ENCODE data around the gene RFC4.
"Not testable (repeated sequence)": the region's sequence is repeated elsewhere in the genome, so short reads cannot be mapped to it uniquely, and the experiment has no call there.

RFC4 gene

GRCh38 chr3:186821429-186822387, 15.4 kb upstream of the RFC4 start:
- Histone ChIP-seq H3K4me3 (ENCODE audit: low read depth, low read length) (no peak overlapping the region), H3K4me1 (no peaks in the 10 kb centered on the region), H3K27me3 (peaks cover 9% of the 10 kb centered on the region), H3K9me3 (no peaks in the 10 kb centered on the region), H3K36me3 (no peaks in the 10 kb centered on the region)
- TF ChIP-seq, protein P1, sequence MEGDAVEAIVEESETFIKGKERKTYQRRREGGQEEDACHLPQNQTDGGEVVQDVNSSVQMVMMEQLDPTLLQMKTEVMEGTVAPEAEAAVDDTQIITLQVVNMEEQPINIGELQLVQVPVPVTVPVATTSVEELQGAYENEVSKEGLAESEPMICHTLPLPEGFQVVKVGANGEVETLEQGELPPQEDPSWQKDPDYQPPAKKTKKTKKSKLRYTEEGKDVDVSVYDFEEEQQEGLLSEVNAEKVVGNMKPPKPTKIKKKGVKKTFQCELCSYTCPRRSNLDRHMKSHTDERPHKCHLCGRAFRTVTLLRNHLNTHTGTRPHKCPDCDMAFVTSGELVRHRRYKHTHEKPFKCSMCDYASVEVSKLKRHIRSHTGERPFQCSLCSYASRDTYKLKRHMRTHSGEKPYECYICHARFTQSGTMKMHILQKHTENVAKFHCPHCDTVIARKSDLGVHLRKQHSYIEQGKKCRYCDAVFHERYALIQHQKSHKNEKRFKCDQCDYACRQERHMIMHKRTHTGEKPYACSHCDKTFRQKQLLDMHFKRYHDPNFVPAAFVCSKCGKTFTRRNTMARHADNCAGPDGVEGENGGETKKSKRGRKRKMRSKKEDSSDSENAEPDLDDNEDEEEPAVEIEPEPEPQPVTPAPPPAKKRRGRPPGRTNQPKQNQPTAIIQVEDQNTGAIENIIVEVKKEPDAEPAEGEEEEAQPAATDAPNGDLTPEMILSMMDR (IDR thresholded peaks at IDR 0.05; ENCODE audit: low read depth, low read length), result peak; percentile 78
- DNase-seq, result peak; percentile 36

GRCh38 chr3:186818956-186819355, 12.7 kb upstream of the RFC4 start:
- no peak overlapping the region for H3K4me3 ChIP-seq (ENCODE audit: low read depth, low read length)

DNA sequence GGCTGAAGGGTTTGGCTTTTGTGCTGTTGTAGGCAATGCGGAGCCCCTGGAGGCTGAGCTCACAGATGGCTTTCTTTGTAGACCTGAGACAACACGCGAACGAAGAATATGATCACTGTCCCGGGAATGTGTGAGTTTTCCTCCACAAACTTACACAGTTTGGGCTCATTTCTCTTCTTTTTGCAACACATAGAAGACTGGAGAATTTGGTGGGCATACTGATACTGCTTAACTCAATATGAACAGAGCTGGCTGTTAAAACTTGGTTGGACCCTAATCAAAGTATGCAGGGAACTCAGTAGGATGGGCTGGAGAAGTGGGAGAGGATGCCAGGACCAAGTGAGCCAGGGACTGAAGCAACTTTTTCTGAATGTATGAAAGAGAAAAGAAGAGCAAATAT, 12.2 kb upstream of the RFC4 start:
- Histone ChIP-seq H3K9me3 (no peaks in the 10 kb centered on the region), H3K27me3 (no peaks in the 10 kb centered on the region), H3K36me3 (no peaks in the 10 kb centered on the region), H3K4me3 (ENCODE audit: low read depth, low read length) (no peak overlapping the region), H3K4me1 (no peaks in the 10 kb centered on the region)
- TF ChIP-seq, protein P1 (IDR thresholded peaks at IDR 0.05; ENCODE audit: low read depth, low read length), result no peak
- no peak for DNase-seq

More at GRCh38 chr3:186818956-186819355, 12.7 kb upstream of the RFC4 start:
- H3K4me1 ChIP-seq, result no peaks in the 10 kb centered on the region
- H3K9me3 ChIP-seq, result no peaks in the 10 kb centered on the region
- H3K36me3 ChIP-seq, result no peaks in the 10 kb centered on the region
- TF ChIP-seq, protein P1 (IDR thresholded peaks at IDR 0.05; ENCODE audit: low read depth, low read length), result no peak
- no peaks in the 10 kb centered on the region for H3K27me3 ChIP-seq
- DNase-seq, result no peak

DNA sequence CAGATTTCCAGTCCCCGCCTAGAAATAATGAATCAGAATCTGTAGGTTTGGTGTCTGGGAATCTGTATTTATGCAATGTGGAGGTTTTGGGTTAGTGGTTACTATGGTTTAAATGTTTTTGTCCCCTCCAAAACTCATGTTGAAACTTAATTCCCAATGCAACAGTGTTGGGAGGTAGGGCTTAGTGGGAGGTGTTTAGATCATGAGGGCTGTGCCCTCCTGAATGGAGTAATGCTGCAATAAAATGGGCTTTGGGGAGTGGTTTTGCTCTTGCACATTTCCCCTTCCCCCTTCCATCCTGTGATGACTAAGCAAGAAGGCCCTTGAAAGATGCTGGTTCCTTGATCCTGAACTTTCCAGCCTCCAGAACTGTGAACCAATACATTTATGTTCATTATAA, 9.2 kb upstream of the RFC4 start:
- 0 out of 2 replicates have a peak, but pooled peaks cover 3% of the 10 kb centered on the region for H3K27me3 ChIP-seq
- TF ChIP-seq, protein P1 (IDR thresholded peaks at IDR 0.05; ENCODE audit: low read depth, low read length), result no peak
- DNase-seq, result no peak
- no peaks in the 10 kb centered on the region for H3K4me1 ChIP-seq
- H3K4me3 ChIP-seq (ENCODE audit: low read depth, low read length), result no peak overlapping the region
- H3K36me3 ChIP-seq, result no peaks in the 10 kb centered on the region
- H3K9me3 ChIP-seq, result no peaks in the 10 kb centered on the region

DNA sequence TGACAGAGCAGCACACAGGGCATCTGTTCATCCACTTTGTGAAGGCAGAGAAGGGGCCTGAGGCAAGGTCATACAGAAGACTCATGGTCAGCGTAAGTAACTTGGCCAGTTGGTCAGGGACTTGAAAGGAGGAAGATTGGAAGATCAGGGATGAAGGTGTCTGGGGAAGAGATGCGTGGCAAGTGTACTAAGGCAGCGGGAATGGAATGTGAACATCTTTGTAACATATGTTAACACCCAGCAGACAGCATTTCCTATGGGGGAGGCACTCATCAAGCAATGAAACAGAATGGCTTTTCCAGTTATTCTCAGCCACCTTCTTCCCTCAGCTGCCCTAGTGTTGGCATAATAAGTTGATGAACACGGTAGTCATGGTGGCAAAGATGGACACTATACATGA, 7.8 kb upstream of the RFC4 start:
- no peak for DNase-seq
- TF ChIP-seq, protein P1 (IDR thresholded peaks at IDR 0.05; ENCODE audit: low read depth, low read length), result no peak
- Histone ChIP-seq H3K9me3 (no peaks in the 10 kb centered on the region), H3K27me3 (0 out of 2 replicates have a peak, but pooled peaks cover 3% of the 10 kb centered on the region), H3K36me3 (no peaks in the 10 kb centered on the region), H3K4me1 (no peaks in the 10 kb centered on the region), H3K4me3 (ENCODE audit: low read depth, low read length) (no peak overlapping the region)

DNA sequence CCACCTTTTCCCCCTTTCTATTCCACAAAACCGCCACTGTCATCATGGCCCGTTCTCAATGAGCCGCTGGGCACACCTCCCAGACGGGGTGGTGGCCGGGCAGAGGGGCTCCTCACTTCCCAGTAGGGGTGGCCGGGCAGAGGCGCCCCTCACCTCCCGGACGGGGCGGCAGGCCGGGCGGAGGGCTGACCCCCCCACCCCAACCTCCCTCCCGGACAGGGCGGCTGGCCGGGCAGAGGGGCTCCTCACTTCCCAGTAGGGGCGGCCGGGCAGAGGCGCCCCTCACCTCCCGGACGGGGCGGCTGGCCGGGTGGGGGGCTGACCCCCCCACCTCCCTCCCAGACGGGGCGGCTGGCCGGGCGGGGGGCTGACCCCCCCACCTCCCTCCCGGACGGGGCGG, 5.0 kb upstream of the RFC4 start:
- DNase-seq; H3K4me1 ChIP-seq; H3K9me3 ChIP-seq; H3K27me3 ChIP-seq; H3K4me3 ChIP-seq (ENCODE audit: low read depth, low read length); H3K36me3 ChIP-seq: not testable (repeated sequence)

Measured in BE2C (cell line).